22Rv1 (cell line): ENCODE data around the gene TRMT5.

Experiments
- CTCF ChIP-seq: fragments of 450-650 bp; IDR thresholded peaks from 2 replicates; pipeline ENCODE4 v1.5.1; 2017; ENCODE audit warnings: mild to moderate bottlenecking
- ZFX ChIP-seq: fragments of 450-650 bp; IDR thresholded peaks from 2 replicates; pipeline ENCODE4 v1.6.1; 2017; ENCODE audit warnings: antibody characterized with exemption, borderline replicate concordance

- TF ChIP-seq CTCF (no peak), ZFX (no peak)
Measured at GRCh38 chr14:60925286-60925685, 55.6 kb downstream of the TRMT5 start.
